HFF-Myc (cell line): ENCODE results near the gene CCDC3.

ENCODE experiments used
- DNase-seq: peaks from one replicate; pipeline ENCODE4 v3.0.0-alpha.2; 2011; ENCODE audit warnings: low read depth; ENCODE audit errors: extremely low read depth
- H3K4me3 ChIP-seq: replicated peaks from 2 replicates; pipeline ENCODE4 v1.5.1; 2011; ENCODE audit warnings: low read depth, mild to moderate bottlenecking, control low read depth, low read length
- CTCF ChIP-seq: IDR thresholded peaks from 2 replicates; pipeline ENCODE4 v1.5.1; 2012; ENCODE audit warnings: mild to moderate bottlenecking, low read depth, low read length, control low read depth; ENCODE audit errors: missing control alignments

The CCDC3 gene

DNA sequence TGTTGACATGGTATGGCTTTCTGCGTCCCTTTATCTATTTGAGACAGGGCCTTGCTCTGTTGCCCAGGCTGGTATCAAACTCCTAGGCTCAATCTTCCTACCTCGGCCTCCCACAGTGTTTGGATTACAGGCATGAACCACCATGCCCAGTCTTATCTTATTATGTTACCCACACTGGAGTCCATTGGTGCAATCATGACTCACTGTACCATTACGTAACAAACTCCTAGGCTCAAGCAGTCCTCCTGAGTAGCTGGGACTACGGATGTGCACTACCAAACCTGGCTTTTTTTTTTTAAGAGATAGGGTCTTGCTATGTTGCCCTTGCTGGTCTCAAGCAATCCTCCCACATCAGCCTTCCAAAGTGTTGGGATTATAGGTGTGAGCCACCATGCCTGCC lies 66.7 kb downstream of the CCDC3 start:
- no peak for TF ChIP-seq CTCF
- H3K4me3 ChIP-seq, result no peak overlapping the region
- DNase-seq, result no peak

- DNase-seq, result no peak
- TF ChIP-seq CTCF, result no peak
- no peak overlapping the region for H3K4me3 ChIP-seq
Measured at GRCh38 chr10:12929381-12929780, 72.1 kb downstream of the CCDC3 start.

DNA sequence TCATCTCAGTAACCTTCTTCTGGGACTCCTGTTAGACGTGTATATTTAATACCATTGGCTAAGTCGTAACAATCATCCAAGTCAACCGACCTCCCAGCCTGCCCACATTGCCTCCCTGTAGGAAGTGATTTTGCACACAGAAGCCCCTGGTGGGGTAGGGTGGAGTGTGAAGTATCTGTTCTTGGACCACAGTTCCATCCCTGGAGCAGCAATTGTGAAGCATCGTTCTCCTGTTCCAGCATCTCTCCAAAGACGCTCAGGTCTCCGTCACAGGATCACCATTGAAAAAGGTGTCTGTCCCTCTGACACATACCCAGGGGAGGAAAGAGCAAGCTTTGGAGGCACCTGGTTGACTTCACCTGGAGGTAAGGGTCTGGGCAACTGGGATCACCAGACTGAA lies 72.9 kb downstream of the CCDC3 start:
- DNase-seq, result no peak
- TF ChIP-seq CTCF, result no peak
- H3K4me3 ChIP-seq, result no peak overlapping the region

DNA sequence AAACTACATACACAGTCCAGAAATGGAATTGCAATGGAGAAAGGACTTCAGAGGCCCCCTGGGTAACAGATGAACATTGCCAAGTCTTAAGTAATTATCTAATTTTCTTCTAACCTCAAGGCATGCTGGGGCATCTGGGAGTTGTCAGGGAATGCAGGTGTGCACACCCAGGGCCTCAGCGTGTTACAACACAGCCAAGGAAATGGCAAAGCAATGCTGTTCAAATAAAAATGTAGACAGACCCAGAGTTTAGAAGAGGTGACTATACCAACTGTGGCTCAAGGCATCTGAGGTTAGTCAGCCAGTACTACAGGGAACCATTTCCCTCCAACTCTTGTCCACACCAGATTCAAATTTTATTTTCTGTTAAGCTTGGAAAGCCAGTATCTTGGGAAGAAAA lies 73.6 kb downstream of the CCDC3 start:
- TF ChIP-seq CTCF, result no peak
- no peak overlapping the region for H3K4me3 ChIP-seq
- no peak for DNase-seq

DNA sequence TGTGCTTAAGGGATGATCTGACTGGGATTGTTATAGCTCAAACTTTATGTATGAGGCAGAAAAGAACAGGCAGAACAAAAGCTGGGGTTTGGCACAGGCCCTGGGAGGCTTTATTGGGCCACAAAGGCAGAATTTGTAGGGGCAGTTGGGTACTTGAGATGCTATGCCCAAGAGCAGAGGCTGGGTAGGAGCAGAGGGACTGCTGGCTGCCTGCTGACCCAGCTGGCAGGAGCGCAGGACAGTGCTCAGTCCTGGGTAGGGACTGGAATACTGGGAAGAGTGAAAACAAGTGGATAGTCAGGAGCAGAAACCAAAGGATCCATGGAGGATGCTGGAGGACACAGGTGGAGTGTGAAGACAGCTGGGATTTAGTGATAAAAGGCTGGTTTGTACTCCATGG lies 75.7 kb downstream of the CCDC3 start:
- no peak for DNase-seq
- no peak overlapping the region for H3K4me3 ChIP-seq
- no peak for TF ChIP-seq CTCF

- H3K4me3 ChIP-seq, result no peak overlapping the region
- no peak for DNase-seq
- no peak for TF ChIP-seq CTCF
Measured at GRCh38 chr10:12924911-12925310, 76.6 kb downstream of the CCDC3 start.

DNA sequence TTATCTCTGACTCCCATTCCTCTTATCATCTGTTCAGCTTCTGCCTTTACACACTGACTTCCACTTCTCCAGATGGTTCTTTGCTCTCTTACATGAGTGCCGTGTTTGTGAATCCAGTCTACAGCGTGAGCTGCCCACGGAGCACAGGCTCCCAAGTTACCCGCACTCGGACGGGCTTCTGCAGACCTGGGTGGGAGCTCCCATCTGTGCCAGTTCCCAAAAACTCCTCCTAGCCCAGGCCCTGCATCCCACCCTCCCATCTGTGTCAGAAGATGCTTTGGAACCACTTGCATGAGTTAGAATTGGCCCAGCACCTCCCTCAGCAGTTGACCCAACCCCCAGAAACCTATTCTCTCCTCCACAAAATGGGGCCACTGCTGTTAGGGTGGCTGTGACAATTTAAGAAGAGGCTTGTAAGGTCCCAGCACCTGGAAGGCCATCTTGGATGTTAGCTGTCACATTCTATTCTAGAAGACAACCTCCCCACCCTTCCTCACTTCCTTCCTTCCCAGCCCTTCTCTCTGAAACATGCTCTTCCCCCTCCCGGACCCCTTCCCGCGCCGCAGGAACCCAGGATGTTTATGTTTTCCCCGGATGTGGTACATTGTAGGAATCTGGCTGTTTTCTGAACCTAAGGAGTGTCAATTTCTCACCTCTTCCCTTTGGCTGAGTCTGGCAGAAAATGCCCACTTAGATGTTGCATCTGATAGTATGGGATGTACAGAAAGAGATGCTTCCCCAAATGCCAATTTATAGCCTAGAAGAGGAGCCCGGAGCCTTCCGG lies 79.2 kb downstream of the CCDC3 start:
- TF ChIP-seq CTCF, result no peak
- no peak overlapping the region for H3K4me3 ChIP-seq
- no peak for DNase-seq
